ENCODE results near the gene HAND1.

HAND1 gene

GRCh38 chr5:154475591-154476353 is 2.3 kb downstream of the HAND1 start:
- no peak for TF ChIP-seq CTCF (IDR thresholded peaks at IDR 0.05; ENCODE audit: insufficient read depth, low read depth, low read length, missing control alignments)
- no peak for DNase-seq (ENCODE audit: low read depth)
- H3K4me3 ChIP-seq (ENCODE audit: low read depth, low read length) = no peak overlapping the region

- TF ChIP-seq CTCF (IDR thresholded peaks at IDR 0.05; ENCODE audit: insufficient read depth, low read depth, low read length, missing control alignments) = no peak
- DNase-seq (ENCODE audit: low read depth) = no peak
- H3K4me3 ChIP-seq (ENCODE audit: low read depth, low read length) = no peak overlapping the region
Observed at GRCh38 chr5:154474396-154475334, 3.4 kb downstream of the HAND1 start.

- H3K4me3 ChIP-seq (ENCODE audit: low read depth, low read length) = no peak overlapping the region
- no peak for TF ChIP-seq CTCF (IDR thresholded peaks at IDR 0.05; ENCODE audit: insufficient read depth, low read depth, low read length, missing control alignments)
- no peak for DNase-seq (ENCODE audit: low read depth)
Observed at GRCh38 chr5:154473581-154474283, 4.3 kb downstream of the HAND1 start.

- H3K4me3 ChIP-seq (ENCODE audit: low read depth, low read length) = no peak overlapping the region
- TF ChIP-seq CTCF (IDR thresholded peaks at IDR 0.05; ENCODE audit: insufficient read depth, low read depth, low read length, missing control alignments) = no peak
- DNase-seq (ENCODE audit: low read depth) = no peak
Observed at GRCh38 chr5:154472871-154473580, 5.0 kb downstream of the HAND1 start.

- H3K4me3 ChIP-seq (ENCODE audit: low read depth, low read length) = no peak overlapping the region
- no peak for DNase-seq (ENCODE audit: low read depth)
- TF ChIP-seq CTCF (IDR thresholded peaks at IDR 0.05; ENCODE audit: insufficient read depth, low read depth, low read length, missing control alignments) = no peak
Observed at GRCh38 chr5:154470947-154471870, 6.8 kb downstream of the HAND1 start.

Data from GM12865 (cell line).